ENCODE measurements around the gene PGD. TPM values are rescaled to one million over a fixed set of nuclear protein-coding genes. Genes with fewer than 3 reads are reported as not detected.
A peak's percentile ranks its signal among the peaks of the same experiment; 100 is the strongest.

The PGD gene
- polyA plus RNA-seq, 2 of the 4 experiments (the other 2 are of a cell fraction): 700 to 1,758 TPM

DNA sequence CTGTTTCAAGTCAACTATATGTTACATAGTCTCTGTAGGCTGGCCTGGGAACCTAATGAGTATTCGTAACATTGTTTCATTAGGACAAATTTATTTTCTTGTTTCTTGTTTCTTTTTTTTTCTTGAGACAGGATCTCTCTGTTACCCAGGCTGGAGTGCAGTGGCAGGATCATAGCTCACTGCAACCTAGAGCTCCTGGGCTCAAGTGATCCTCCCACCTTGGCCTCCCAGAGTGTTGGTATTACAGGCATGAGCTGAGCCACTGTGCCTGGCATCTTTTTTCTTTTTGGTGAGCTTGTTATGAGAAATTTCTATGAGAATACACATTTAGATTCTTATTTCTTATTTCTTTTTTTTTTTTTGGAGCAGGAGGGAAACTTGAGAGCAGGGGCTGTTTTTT is 38.2 kb downstream of the PGD start:
- no peak for FAIRE-seq

DNA sequence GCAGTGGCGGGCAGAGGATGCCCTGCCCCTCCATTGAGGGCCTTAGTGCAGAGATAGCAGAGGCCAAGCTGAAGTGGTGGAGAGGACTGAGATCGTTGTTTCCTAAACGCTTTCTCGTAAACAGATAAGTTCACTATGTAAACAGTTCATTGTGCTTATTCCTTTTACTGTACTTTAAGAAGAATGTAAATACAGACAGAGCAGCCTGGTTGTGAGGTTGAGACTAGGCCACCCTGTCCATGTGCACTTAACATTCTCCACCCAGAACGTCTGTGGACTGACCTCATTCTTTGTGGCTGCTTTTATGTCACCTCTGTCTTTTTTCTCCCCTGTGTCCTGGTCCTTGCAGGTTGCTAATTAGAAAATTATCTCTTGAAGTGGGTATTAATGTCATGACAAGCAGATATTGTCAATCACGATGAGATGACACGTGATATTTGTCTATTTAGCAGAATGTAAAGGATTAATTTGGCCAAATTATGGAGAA is 39.9 kb downstream of the PGD start:
- FAIRE-seq: no peak
- Histone ChIP-seq H3K9me3 (no peaks in the 10 kb centered on the region), H3K4me3 (no peak overlapping the region), H3K4me1 (no peaks in the 10 kb centered on the region), H3K4me2 (no peak overlapping the region), H3K27ac (no peak overlapping the region)
- POLR2A ChIA-PET: interaction anchor here (1.5 kb wide), 1 partner anchor 14 kb away, joined by 3 read pairs; no protein-coding TSS in a partner anchor
- TF ChIP-seq FOXS1 (CRISPR knock-in tag; IDR thresholded peaks at IDR 0.05) (no peak), JUNB (IDR thresholded peaks at IDR 0.05) (no peak), PHF8 (IDR thresholded peaks at IDR 0.05; ENCODE audit: borderline replicate concordance, low read depth) (no peak), MAFK (IDR thresholded peaks at IDR 0.05; ENCODE audit: partially characterized antibody) (peak; percentile 38), ZC3H11A (IDR thresholded peaks at IDR 0.05) (no peak), FOSB (CRISPR knock-in tag; IDR thresholded peaks at IDR 0.05) (no peak)
- TF ChIP-seq, protein P1, sequence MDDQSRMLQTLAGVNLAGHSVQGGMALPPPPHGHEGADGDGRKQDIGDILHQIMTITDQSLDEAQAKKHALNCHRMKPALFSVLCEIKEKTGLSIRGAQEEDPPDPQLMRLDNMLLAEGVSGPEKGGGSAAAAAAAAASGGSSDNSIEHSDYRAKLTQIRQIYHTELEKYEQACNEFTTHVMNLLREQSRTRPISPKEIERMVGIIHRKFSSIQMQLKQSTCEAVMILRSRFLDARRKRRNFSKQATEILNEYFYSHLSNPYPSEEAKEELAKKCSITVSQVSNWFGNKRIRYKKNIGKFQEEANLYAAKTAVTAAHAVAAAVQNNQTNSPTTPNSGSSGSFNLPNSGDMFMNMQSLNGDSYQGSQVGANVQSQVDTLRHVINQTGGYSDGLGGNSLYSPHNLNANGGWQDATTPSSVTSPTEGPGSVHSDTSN (IDR thresholded peaks at IDR 0.05): no peak
- CTCF ChIA-PET: interaction anchor here (1.3 to 2.4 kb wide), 3 partner anchors 8 to 62 kb away, joined by 3 to 7 read pairs (median 6); partner anchors contain the start of gene CENPS
- peak in 1 of 2 experiments; percentile 28; a peak in 1 of 6 replicates for ATAC-seq
- WGBS (ENCODE audit: missing lambda C conversion rate): 56% methylated on average over 7 of the region's 7 CpGs
- DNase-seq (ENCODE audit: low read depth in 1 of 2, low spot score in 1 of 2): no peak

More for the DNA sequence above, 38.2 kb downstream of the PGD start:
- ATAC-seq (no peak), DNase-seq (ENCODE audit: low read depth in 1 of 2, low spot score in 1 of 2) (no peak)
- H3K4me1 ChIP-seq: no peaks in the 10 kb centered on the region; the same call in 2 of the 3 replicates
- 75% methylated on average over 1 of the region's 1 CpG for WGBS (ENCODE audit: missing lambda C conversion rate)
- no peak overlapping the region for H3K4me2 ChIP-seq
- TF ChIP-seq CBX8 (IDR thresholded peaks at IDR 0.05) (no peak), RFX5 (IDR thresholded peaks at IDR 0.05) (no peak), HOXA7 (CRISPR knock-in tag; IDR thresholded peaks at IDR 0.05) (no peak), RNF2 (IDR thresholded peaks at IDR 0.05; ENCODE audit: borderline replicate concordance, low read depth) (no peak), HEYL (CRISPR knock-in tag; IDR thresholded peaks at IDR 0.05) (no peak), KDM1A (IDR thresholded peaks at IDR 0.05; ENCODE audit: low read depth) (no peak), EHMT2 (IDR thresholded peaks at IDR 0.05; ENCODE audit: low read depth) (no peak), HOXB13 (CRISPR knock-in tag; IDR thresholded peaks at IDR 0.05; ENCODE audit: low read depth) (no peak)
- TF ChIP-seq, protein P1 (IDR thresholded peaks at IDR 0.05): no peak
- TF ChIP-seq, protein P2, sequence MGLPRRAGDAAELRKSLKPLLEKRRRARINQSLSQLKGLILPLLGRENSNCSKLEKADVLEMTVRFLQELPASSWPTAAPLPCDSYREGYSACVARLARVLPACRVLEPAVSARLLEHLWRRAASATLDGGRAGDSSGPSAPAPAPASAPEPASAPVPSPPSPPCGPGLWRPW (IDR thresholded peaks at IDR 0.05): no peak
- ChIA-PET CTCF (interaction anchor here (1.2 to 2.1 kb wide), 3 partner anchors 50 to 60 kb away, joined by 3 to 6 read pairs (median 4); no protein-coding TSS in a partner anchor), POLR2A (no interaction called here)
- no peaks in the 10 kb centered on the region for H3K9me3 ChIP-seq
- no peak overlapping the region for H3K4me3 ChIP-seq
- peak overlapping the region in 1 of 2 experiments; percentile 28; a peak in 1 of 6 replicates for H3K27ac ChIP-seq

DNA sequence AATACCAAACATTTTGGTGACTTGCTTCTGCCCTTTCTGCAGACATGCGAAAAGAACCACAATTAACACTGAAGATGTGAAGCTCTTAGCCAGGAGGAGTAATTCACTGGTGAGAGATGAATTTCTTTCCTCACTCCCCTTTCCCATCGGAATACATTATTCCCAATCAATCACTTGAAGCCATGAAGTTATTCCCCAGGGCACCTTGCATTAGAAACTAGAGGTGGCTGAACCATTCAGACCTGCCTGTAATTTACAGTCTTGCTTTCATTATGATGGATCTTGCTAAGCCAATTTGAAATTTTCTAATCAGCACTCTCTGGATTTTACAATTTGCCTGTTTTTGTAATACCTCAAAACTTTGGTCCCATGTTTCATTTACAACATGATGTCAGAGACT is 41.4 kb downstream of the PGD start:
- Histone ChIP-seq H3K9me3 (no peaks in the 10 kb centered on the region), H3K4me1 (no peaks in the 10 kb centered on the region), H3K4me2 (no peak overlapping the region), H3K27ac (no peak overlapping the region), H3K4me3 (no peak overlapping the region)
- no peak for TF ChIP-seq RAD21 (conservative IDR thresholded peaks at IDR 0.05 in 1 of 2, IDR thresholded peaks at IDR 0.05 in 1 of 2)
- TF ChIP-seq POLR2A (IDR thresholded peaks at IDR 0.05; ENCODE audit: low read length): no peak
- TF ChIP-seq, protein P2 (IDR thresholded peaks at IDR 0.05): no peak
- TF ChIP-seq SMC3 (IDR thresholded peaks at IDR 0.05): no peak
- no peak for TF ChIP-seq PHF8 (IDR thresholded peaks at IDR 0.05; ENCODE audit: borderline replicate concordance, low read depth)
- TF ChIP-seq EHMT2 (IDR thresholded peaks at IDR 0.05; ENCODE audit: low read depth): no peak
- TF ChIP-seq ZFP36 (IDR thresholded peaks at IDR 0.05; ENCODE audit: borderline replicate concordance, partially characterized antibody): no peak
- no peak for TF ChIP-seq MAZ (IDR thresholded peaks at IDR 0.05; ENCODE audit: borderline replicate concordance, low read depth, low read length)
- TF ChIP-seq ESRRA (IDR thresholded peaks at IDR 0.05; ENCODE audit: borderline replicate concordance, low read length): no peak
- TF ChIP-seq EHF (CRISPR knock-in tag; IDR thresholded peaks at IDR 0.05): no peak
- no peak for TF ChIP-seq CEBPB (IDR thresholded peaks at IDR 0.05)
- no peak for TF ChIP-seq CBX2 (IDR thresholded peaks at IDR 0.05; ENCODE audit: borderline replicate concordance, low read depth)
- TF ChIP-seq RNF2 (IDR thresholded peaks at IDR 0.05; ENCODE audit: borderline replicate concordance, low read depth): no peak
- TF ChIP-seq FOSL2 (IDR thresholded peaks at IDR 0.05): no peak
- no peak for TF ChIP-seq FOSL2 (CRISPR knock-in tag; IDR thresholded peaks at IDR 0.05)
- 98% methylated on average over 2 of the region's 2 CpGs for WGBS (ENCODE audit: missing lambda C conversion rate)
- DNase-seq (ENCODE audit: low read depth in 1 of 2, low spot score in 1 of 2) (no peak), FAIRE-seq (no peak), ATAC-seq (no peak)
- POLR2A ChIA-PET: no interaction called here
- CTCF ChIA-PET: interaction anchor here (2.4 kb wide), 1 partner anchor 10 kb away, joined by 7 read pairs; the partner anchor contains the start of gene CENPS

Measured in A549 (cell line).